ENCODE data around the gene GRK4. TPM values are rescaled to one million over a fixed set of nuclear protein-coding genes. Genes with fewer than 3 reads are reported as not detected.

GRK4 gene
- total RNA-seq, 1 experiment from 2014 or later: 4.2 TPM

GRCh38 chr4:3026540-3026939 lies 63.2 kb downstream of the GRK4 start:
- in situ Hi-C loops (cut with HindIII; ENCODE audit: low sequenced_read_pairs): no loop called here
- no peak for DNase-seq (ENCODE audit: low spot score)

GRCh38 chr4:3029464-3029863 lies 66.1 kb downstream of the GRK4 start:
- in situ Hi-C loops (cut with HindIII; ENCODE audit: low sequenced_read_pairs): no loop called here
- no peak for DNase-seq (ENCODE audit: low spot score)

DNA sequence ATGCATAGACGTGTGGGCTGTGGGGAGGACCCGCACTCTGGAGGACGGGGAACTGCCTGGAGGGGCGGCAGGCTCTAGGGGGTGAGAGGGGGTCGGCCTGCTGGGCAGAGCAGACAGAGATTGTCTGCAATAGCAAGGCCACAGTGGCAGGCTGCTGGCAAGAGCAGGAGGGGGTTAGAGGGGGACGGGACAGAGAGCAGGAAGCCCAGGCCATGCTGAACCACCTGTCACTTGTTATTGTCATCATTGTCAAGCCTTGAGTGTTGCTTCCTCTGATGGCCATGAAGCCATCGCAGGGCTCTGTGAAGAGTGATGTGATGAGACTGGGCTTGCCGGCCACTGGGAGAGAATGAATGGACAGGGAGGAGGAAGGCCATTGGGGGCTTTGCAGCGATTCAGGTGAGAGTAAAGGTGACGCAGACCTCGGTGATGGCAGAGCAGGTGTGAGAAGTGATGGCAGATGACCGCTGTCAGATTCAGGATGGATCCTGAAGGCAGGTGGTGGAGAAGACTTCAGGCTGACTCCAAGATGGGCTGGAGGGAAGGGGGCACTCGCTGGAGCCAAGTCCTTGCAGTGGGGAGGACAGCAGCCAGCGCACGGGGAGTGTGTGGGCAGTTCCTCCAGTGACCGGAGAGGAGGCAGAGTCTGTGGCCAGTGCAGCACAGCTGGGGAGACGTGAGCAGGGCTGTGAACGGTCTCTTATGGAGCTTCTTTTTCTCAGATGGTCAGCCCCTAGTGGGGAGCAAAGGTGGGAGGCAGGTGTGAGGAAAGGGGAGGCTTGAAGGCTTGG lies 67.4 kb downstream of the GRK4 start:
- DNase-seq (ENCODE audit: low spot score): no peak
- in situ Hi-C loops (cut with HindIII; ENCODE audit: low sequenced_read_pairs): no loop called here

- in situ Hi-C loops (cut with HindIII; ENCODE audit: low sequenced_read_pairs): no loop called here
- DNase-seq (ENCODE audit: low spot score): no peak
These were observed 68.1 kb downstream of the GRK4 start for GRCh38 chr4:3031357-3032082.

- in situ Hi-C loops (cut with HindIII; ENCODE audit: low sequenced_read_pairs): no loop called here
- DNase-seq (ENCODE audit: low spot score): no peak
These were observed 70.9 kb downstream of the GRK4 start for GRCh38 chr4:3034231-3034630.

GRCh38 chr4:3035249-3035648 lies 71.9 kb downstream of the GRK4 start:
- DNase-seq (ENCODE audit: low spot score): no peak
- in situ Hi-C loops (cut with HindIII; ENCODE audit: low sequenced_read_pairs): no loop called here

GRCh38 chr4:3035674-3036073 lies 72.3 kb downstream of the GRK4 start:
- no peak for DNase-seq (ENCODE audit: low spot score)
- in situ Hi-C loops (cut with HindIII; ENCODE audit: low sequenced_read_pairs): no loop called here

GRCh38 chr4:3036131-3036952 lies 73.0 kb downstream of the GRK4 start:
- DNase-seq (ENCODE audit: low spot score): no peak
- in situ Hi-C loops (cut with HindIII; ENCODE audit: low sequenced_read_pairs): no loop called here

DNA sequence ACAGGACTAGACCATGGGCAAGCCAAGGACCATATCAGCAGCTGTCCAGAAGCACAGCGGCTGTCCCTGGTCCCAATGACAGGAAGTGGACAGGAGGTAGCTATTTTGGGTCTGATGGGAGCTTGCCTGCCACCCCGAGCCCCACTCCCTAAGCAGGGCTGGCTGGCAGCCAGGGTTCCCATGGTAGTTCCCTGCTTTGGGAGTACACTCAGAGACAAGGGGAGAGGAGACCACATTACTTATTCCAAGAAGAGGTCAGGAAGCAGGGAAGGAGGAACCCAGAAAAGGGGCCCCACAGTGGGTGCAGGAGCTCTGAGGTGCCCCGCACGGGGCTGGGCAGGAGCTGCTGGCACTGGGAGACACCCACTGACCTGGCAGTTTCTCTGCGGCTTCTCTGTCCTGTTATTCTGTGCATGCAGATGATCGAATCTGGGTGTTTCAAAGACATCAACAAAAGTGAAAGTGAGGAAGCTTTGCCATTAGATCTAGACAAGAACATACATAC lies 74.6 kb downstream of the GRK4 start:
- in situ Hi-C loops (cut with HindIII; ENCODE audit: low sequenced_read_pairs): no loop called here
- DNase-seq (ENCODE audit: low spot score): no peak

DNA sequence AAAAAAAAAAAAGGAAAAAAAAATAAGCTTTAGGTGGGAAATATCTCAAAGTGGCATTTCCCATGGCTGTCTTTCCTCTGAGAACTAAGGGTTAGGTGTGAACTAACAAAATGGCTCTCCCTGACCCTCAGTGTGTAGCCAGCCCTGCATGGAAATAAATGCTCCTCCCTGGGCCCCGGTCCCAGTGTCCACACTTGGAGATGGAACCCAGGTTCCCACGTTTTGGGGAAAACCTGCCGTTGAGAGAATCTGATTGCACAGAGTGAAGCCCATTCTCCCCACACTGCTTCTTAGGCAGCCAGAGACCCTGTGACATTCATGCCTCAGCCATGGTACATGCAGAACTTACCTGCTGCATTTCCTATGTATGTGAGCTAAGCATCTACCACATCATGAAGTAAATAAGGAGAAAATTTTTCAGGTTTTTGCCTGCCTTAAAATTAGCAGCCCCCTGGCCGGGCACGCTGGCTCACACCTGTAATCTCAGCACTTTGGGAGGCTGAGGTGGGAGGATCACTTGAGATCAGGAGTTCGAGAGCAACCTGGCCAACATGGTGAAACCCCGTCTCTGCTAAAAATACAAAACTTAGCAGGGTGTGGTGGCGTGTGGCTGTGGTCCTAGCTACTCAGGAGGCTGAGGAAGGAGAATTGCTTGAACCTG lies 76.5 kb downstream of the GRK4 start:
- no peak for DNase-seq (ENCODE audit: low spot score)
- in situ Hi-C loops (cut with HindIII; ENCODE audit: low sequenced_read_pairs): no loop called here

- no peak for DNase-seq (ENCODE audit: low spot score)
- in situ Hi-C loops (cut with HindIII; ENCODE audit: low sequenced_read_pairs): no loop called here
These were observed 77.3 kb downstream of the GRK4 start for GRCh38 chr4:3040452-3041191.

GRCh38 chr4:3041192-3042142 lies 78.1 kb downstream of the GRK4 start:
- in situ Hi-C loops (cut with HindIII; ENCODE audit: low sequenced_read_pairs): no loop called here
- peak; percentile 59 for DNase-seq (ENCODE audit: low spot score)

- in situ Hi-C loops (cut with HindIII; ENCODE audit: low sequenced_read_pairs): no loop called here
- DNase-seq (ENCODE audit: low spot score): peak; percentile 19
These were observed 78.9 kb downstream of the GRK4 start for GRCh38 chr4:3042226-3042625.

- in situ Hi-C loops (cut with HindIII; ENCODE audit: low sequenced_read_pairs): no loop called here
- DNase-seq (ENCODE audit: low spot score): no peak
These were observed 80.1 kb downstream of the GRK4 start for GRCh38 chr4:3043282-3044020.

- DNase-seq (ENCODE audit: low spot score): no peak
- in situ Hi-C loops (cut with HindIII; ENCODE audit: low sequenced_read_pairs): no loop called here
These were observed 81.8 kb downstream of the GRK4 start for GRCh38 chr4:3044870-3045819.

DNA sequence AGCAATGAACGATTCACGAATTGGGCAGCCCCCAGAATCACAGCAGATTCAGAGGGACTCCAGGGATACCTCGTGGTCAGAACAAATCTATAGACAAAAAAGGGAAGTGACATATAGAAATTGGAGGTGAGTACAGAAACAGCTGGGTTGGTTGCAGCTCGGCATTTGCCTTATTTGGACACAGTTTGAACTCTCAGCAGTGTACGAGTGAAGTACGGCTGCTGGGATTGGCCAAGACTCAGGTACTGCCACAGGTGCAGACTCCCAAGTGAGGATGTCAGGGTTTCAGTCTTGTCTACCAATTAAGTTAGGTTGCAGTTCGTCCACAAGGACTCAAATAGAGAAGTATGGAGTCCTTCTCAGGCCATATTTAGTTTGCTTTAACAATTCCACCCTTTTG lies 82.8 kb downstream of the GRK4 start:
- no peak for DNase-seq (ENCODE audit: low spot score)
- in situ Hi-C loops (cut with HindIII; ENCODE audit: low sequenced_read_pairs): no loop called here
